WI38 (cell line): ENCODE measurements around the gene CDYL2.

Experiments
- H3K4me3 ChIP-seq: 2 replicates; pipeline ENCODE4 v1.5.1; 2011; ENCODE audit warnings: low read depth, mild to moderate bottlenecking, control low read depth, low read length
- TF ChIP-seq, protein P1 (sequence below): IDR thresholded peaks from 2 replicates; pipeline ENCODE4 v1.5.1; 2012; ENCODE audit warnings: low read depth, mild to moderate bottlenecking, control low read depth, low read length

Gene CDYL2

GRCh38 chr16:80610481-80611156 is 193.8 kb downstream of the CDYL2 start:
- TF ChIP-seq, protein P1, sequence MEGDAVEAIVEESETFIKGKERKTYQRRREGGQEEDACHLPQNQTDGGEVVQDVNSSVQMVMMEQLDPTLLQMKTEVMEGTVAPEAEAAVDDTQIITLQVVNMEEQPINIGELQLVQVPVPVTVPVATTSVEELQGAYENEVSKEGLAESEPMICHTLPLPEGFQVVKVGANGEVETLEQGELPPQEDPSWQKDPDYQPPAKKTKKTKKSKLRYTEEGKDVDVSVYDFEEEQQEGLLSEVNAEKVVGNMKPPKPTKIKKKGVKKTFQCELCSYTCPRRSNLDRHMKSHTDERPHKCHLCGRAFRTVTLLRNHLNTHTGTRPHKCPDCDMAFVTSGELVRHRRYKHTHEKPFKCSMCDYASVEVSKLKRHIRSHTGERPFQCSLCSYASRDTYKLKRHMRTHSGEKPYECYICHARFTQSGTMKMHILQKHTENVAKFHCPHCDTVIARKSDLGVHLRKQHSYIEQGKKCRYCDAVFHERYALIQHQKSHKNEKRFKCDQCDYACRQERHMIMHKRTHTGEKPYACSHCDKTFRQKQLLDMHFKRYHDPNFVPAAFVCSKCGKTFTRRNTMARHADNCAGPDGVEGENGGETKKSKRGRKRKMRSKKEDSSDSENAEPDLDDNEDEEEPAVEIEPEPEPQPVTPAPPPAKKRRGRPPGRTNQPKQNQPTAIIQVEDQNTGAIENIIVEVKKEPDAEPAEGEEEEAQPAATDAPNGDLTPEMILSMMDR = no peak

DNA sequence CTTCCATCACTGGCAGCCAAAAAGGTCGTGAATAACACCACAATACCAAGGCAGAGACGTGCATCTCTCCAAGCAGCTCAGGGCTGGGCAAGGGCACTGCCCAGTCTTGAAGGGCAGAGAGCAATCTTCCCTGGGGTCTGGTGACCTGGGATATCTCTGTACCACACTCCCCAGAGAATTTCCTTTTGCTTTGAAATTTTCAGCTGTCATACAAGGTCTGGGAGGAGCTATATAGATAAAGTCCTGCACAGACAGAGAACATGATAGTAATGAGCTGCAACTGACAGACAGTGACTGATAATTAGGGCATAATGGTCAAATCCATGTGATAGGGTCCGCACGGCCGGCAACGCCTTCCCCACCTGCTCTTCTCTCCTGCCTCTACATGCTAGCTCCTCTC is 195.5 kb downstream of the CDYL2 start:
- H3K4me3 ChIP-seq = no peak overlapping the region
- TF ChIP-seq, protein P1 = no peak

More at GRCh38 chr16:80610481-80611156, 193.8 kb downstream of the CDYL2 start:
- H3K4me3 ChIP-seq = no peak overlapping the region

DNA sequence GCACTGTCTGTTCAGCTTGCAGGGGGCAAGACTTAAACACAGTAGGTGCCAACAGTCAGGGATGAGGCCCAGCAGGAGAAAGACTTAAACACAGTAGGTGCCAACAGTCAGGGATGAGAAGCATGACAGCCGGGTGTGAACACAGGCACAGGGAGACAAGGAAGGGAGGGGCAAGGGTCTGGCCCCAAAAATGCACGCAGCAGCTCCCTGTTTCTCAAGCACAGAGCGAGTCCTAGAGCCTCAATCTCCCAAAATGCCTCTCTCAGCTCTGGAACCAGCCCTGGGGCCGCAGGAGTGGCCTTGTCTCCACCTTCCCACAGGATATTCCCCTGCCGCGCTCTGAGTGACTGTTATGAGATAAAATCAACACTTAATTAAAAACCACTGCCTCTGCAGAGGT is 197.2 kb downstream of the CDYL2 start:
- TF ChIP-seq, protein P1 = no peak
- no peak overlapping the region for H3K4me3 ChIP-seq

DNA sequence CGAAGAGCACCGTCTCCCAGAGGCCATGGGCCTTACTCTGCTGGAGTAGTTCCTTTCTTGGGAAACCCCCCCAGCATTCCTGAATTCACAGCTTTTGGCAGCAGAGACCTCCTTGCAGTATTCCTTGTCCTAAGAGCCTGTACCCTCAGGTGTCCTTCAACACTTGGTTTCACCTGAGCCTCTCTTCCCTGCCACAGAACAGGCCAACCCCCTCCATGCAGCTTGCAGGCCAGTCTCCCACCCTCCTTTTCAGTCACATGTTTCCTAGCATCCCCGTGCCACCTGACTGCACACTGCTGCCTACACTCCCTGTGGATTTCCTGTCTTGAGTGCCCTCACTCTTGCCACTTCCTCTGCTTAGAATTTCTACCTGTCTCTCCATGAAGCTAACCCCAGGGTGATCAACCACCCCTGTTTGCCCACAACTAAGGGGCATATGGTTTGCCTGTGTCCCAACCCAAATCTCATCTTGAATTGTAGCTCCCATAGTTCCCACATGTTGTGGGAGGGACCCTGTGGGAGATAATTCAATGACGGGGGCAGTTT is 198.1 kb downstream of the CDYL2 start:
- H3K4me3 ChIP-seq = no peak overlapping the region
- TF ChIP-seq, protein P1 = no peak

DNA sequence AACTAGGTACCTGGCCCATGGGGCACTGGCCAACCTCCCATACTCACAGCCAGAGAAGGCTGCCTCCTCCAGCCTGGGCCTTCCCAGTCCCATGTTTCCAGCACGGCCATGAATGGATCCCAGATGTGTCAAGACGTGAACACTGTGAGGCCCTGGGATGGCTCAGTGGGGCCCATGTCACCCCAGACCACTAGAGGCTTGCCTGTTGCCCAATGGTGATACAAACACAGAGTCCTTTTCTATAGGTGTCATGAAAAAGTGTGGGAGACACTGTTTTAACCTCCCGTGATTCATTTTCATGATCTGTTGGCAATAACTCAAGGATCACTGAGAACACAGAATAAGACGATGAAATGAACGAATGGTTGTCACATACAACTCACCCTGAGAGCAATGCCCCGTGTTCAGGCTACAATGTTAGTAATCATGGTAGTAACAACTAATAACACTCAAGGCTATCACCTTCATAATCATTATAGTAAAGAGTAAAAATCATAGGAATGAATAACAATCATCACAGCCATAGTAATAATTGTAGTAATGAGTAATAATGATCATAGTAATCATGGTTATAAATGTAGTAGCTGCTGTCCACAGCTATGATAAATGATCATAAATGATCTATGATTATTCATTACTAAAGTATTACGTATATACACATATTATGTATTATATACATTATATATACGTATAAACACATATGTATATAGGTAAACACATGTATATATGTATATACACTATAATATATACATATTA is 199.6 kb downstream of the CDYL2 start:
- TF ChIP-seq, protein P1 = no peak
- H3K4me3 ChIP-seq = no peak overlapping the region

DNA sequence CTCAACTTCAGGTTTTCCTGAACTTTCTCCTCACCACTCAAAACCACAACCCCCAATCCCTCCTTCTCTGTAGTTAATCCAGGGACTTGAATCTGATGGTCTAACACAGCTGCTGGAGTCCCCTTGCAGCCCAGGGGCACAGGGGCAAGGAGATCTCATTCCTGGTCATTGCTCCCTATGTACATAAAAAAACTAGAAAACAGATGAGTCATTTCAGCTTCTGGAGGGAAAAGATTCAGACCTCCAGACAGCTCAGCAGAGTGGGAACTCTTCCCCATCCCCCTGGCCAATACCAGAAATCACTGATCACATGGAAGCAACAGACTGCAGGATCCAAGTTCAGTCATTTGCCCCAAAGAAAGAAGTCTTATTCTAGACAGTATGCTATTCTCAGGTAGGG is 201.5 kb downstream of the CDYL2 start:
- H3K4me3 ChIP-seq = no peak overlapping the region
- TF ChIP-seq, protein P1 = no peak

DNA sequence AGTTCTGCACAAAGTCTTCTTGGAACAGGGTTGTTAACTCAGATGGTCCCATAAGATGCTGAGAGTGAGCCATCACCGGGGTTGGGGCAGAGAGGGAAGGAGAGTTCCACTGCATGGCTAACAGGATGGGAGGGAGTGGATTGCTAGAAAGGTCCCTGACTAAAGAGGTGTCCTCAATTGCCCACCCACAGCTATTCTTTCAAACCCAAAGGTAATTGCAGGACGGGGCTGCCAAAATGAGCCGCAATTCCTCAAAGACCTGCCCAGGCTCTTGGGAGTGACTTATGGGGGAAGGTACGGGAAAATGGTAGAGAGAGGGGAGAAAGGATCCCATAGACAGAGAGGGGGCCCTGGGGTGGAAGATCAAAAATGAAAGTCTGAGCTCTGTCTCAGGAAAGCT is 203.2 kb downstream of the CDYL2 start:
- TF ChIP-seq, protein P1 = no peak
- no peak overlapping the region for H3K4me3 ChIP-seq
